Upper lobe of left lung (tissue), 4 donors: ENCODE data around the gene NKD2.

Experiments used
- CTCF ChIP-seq, 6 experiments: fragments of 450-650 bp in 4 of 6; fragments of 200-600 bp in 2 of 6; sonication (generic) in 2 of 6; IDR thresholded peaks; one replicate each; pipeline ENCODE4 v1.5.1; 2016 to 2019; ENCODE audit warnings: antibody characterized with exemption in 6 of 6
- EP300 ChIP-seq, 4 donors: sonication (generic); formaldehyde crosslinking; IDR thresholded peaks; one replicate each; pipeline ENCODE4 v1.5.1; 2017; ENCODE audit warnings: antibody characterized with exemption in 4 of 4, control low read depth in 2 of 4
- POLR2A ChIP-seq, 4 donors: fragments of 450-650 bp; IDR thresholded peaks; one replicate each; pipeline ENCODE4 v1.5.1; 2016 to 2017; ENCODE audit warnings: antibody characterized with exemption in 4 of 4, mild to moderate bottlenecking in 2 of 4
- POLR2AphosphoS5 ChIP-seq, 2 donors: sonication (generic); formaldehyde crosslinking; IDR thresholded peaks; one replicate each; pipeline ENCODE4 v1.5.1; 2017; ENCODE audit warnings: antibody characterized with exemption in 2 of 2

GRCh38 chr5:978054-978453 is 30.5 kb upstream of the NKD2 start:
- TF ChIP-seq CTCF (IDR thresholded peaks at IDR 0.05) (no peak), POLR2A (IDR thresholded peaks at IDR 0.05) (no peak), POLR2AphosphoS5 (IDR thresholded peaks at IDR 0.05) (no peak), EP300 (IDR thresholded peaks at IDR 0.05) (no peak)
